ENCODE data around the gene SNRK. TPM values are rescaled to one million over a fixed set of nuclear protein-coding genes. Genes with fewer than 3 reads are reported as not detected.

SNRK gene
- total and polyA plus RNA-seq, 2 of the 13 experiments (the other 11 are each of a cell fraction or from before 2014, with no cell fraction given) = 11.4 to 16.1 TPM

GRCh38 chr3:43317461-43318316 lies 31.3 kb downstream of the SNRK start (continued):
- peak; percentile 59 for TF ChIP-seq ZNF687 (CRISPR knock-in tag; IDR thresholded peaks at IDR 0.05)
- TF ChIP-seq POLR2AphosphoS2 (IDR thresholded peaks at IDR 0.05; ENCODE audit: low read depth, low read length) = no peak
- no peak for TF ChIP-seq E2F1 (CRISPR knock-in tag; IDR thresholded peaks at IDR 0.05)
- no peak for TF ChIP-seq ZFAT (CRISPR knock-in tag; conservative IDR thresholded peaks at IDR 0.05)
- peak; percentile 21; the same call in 1 of the 2 replicates for TF ChIP-seq THRA (CRISPR knock-in tag; IDR thresholded peaks at IDR 0.05; ENCODE audit: borderline replicate concordance)
- no peak for TF ChIP-seq REL (CRISPR knock-in tag; conservative IDR thresholded peaks at IDR 0.05)
- no peak for TF ChIP-seq TGIF2 (CRISPR knock-in tag; IDR thresholded peaks at IDR 0.05)
- TF ChIP-seq FOXP1 (IDR thresholded peaks at IDR 0.05) = no peak
- no peak; the same call in 1 of the 2 replicates for TF ChIP-seq FOXP1 (CRISPR knock-in tag; IDR thresholded peaks at IDR 0.05)
- TF ChIP-seq CCAR2 (optimal IDR thresholded peaks at IDR 0.05; ENCODE audit: low read depth, low read length) = no peak
- TF ChIP-seq ZNF777 (CRISPR knock-in tag; IDR thresholded peaks at IDR 0.05) = no peak
- no peak for TF ChIP-seq ZNF251 (CRISPR knock-in tag; IDR thresholded peaks at IDR 0.05)
- no peak for TF ChIP-seq ZFYVE20 (CRISPR knock-in tag; IDR thresholded peaks at IDR 0.05; ENCODE audit: borderline replicate concordance, low read depth)
- TF ChIP-seq ZNF513 (CRISPR knock-in tag; conservative IDR thresholded peaks at IDR 0.05) = no peak
- TF ChIP-seq NFYB (CRISPR knock-in tag; IDR thresholded peaks at IDR 0.05) = no peak
- 0 out of 2 replicates have a peak, but pooled peaks have one; percentile 21 for TF ChIP-seq IRF2 (CRISPR knock-in tag; IDR thresholded peaks at IDR 0.05)
- TF ChIP-seq ZNF574 (CRISPR knock-in tag; IDR thresholded peaks at IDR 0.05) = no peak
- TF ChIP-seq AGO2 (optimal IDR thresholded peaks at IDR 0.05; ENCODE audit: low read depth, low read length) = no peak

All from HepG2 (cell line).